Measurements from ENCODE around the gene PLPP4.

The PLPP4 gene

DNA sequence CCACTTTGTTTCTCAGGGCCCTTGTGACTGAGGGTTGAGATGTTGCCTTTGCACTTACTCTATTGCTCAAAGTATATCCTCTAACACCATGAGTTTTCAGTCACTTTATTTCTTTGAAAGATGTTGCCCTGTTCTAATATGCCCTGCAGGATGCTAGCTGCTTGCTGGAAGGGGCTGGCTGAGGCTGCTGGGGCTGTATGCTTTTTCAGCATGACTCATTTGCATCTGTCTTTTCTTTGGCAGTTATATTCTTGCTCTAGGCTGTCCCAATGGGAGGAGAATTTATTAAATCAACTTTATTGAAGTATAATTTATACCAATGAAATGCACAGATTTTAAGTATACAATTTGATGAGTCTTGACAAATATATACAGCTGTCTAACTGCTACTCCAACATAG lies 157.7 kb downstream of the PLPP4 start:
- H3K4me3 ChIP-seq (replicated peaks; ENCODE audit: low read depth, low read length) = no peak overlapping the region
- DNase-seq (ENCODE audit: low read depth) = no peak
- TF ChIP-seq, protein P1, sequence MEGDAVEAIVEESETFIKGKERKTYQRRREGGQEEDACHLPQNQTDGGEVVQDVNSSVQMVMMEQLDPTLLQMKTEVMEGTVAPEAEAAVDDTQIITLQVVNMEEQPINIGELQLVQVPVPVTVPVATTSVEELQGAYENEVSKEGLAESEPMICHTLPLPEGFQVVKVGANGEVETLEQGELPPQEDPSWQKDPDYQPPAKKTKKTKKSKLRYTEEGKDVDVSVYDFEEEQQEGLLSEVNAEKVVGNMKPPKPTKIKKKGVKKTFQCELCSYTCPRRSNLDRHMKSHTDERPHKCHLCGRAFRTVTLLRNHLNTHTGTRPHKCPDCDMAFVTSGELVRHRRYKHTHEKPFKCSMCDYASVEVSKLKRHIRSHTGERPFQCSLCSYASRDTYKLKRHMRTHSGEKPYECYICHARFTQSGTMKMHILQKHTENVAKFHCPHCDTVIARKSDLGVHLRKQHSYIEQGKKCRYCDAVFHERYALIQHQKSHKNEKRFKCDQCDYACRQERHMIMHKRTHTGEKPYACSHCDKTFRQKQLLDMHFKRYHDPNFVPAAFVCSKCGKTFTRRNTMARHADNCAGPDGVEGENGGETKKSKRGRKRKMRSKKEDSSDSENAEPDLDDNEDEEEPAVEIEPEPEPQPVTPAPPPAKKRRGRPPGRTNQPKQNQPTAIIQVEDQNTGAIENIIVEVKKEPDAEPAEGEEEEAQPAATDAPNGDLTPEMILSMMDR (IDR thresholded peaks at IDR 0.05; ENCODE audit: low read length, missing control alignments) = no peak

DNA sequence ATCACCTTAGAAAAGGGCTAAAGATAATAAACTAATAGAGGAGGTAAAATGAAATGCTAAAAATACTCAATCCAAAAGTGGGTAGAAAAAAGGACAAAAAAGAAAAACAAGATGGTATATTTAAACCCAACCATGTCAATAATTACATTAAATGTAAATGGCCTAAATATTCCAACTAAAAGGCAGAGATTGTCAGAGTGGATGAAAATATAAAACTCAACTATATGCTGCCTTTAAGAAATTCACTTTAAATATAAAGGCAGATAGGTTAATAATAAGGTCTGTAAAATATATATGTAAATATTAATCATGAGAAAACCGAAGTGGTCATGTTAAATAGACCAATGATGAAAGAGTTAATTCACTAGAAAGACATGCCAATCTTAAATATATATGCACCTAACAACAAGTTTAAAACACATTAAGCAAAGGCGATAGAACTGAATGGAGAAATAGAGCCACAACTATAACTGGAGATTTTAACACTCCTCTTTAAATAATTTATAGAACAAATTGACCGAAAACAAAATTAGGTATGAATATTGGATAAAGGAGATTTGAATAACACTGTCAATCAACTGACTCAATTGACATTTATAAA lies 159.4 kb downstream of the PLPP4 start:
- TF ChIP-seq, protein P1 (IDR thresholded peaks at IDR 0.05; ENCODE audit: low read length, missing control alignments) = no peak
- DNase-seq (ENCODE audit: low read depth) = no peak
- no peak overlapping the region for H3K4me3 ChIP-seq (replicated peaks; ENCODE audit: low read depth, low read length)

DNA sequence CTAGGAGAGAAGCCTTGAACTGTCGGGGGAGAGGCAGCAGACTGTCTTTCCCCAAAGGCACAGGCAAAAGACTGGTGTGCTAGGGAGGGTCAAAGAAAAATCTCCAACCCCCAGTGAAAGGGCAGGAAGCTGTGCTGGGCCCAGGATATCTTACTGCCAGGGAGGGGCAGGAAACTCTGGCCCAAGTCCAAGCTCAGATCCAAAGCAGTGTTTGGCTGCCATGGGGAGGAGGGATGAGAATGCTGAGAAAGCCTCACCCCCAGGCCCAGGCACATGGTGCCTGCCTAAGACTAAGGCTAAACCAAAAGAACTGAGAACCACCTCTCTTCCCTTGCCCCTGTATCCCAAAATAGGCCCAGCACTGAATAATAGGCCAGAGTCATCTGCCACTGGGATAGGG lies 171.2 kb downstream of the PLPP4 start:
- no peak for DNase-seq (ENCODE audit: low read depth)
- TF ChIP-seq, protein P1 (IDR thresholded peaks at IDR 0.05; ENCODE audit: low read length, missing control alignments) = no peak
- no peak overlapping the region for H3K4me3 ChIP-seq (replicated peaks; ENCODE audit: low read depth, low read length)

DNA sequence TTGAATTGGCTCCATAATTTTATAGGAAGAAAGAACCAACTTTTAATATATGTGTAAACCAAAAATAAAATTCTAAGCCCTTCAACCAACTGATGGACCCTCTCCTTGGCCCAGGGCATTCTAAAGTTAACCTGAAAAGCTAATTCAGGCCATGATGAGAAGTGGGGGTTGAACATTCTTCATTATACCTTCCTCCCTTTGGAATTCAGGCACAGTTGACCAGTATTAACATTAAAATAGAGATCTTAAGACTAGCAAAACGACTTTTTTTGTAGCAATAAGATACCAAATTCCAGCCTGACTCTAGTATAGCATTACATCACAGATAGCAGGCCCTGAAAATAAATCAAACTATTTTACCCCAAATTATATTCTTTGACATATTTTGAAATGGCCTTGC lies 173.2 kb downstream of the PLPP4 start:
- no peak overlapping the region for H3K4me3 ChIP-seq (replicated peaks; ENCODE audit: low read depth, low read length)
- DNase-seq (ENCODE audit: low read depth) = no peak
- TF ChIP-seq, protein P1 (IDR thresholded peaks at IDR 0.05; ENCODE audit: low read length, missing control alignments) = no peak

DNA sequence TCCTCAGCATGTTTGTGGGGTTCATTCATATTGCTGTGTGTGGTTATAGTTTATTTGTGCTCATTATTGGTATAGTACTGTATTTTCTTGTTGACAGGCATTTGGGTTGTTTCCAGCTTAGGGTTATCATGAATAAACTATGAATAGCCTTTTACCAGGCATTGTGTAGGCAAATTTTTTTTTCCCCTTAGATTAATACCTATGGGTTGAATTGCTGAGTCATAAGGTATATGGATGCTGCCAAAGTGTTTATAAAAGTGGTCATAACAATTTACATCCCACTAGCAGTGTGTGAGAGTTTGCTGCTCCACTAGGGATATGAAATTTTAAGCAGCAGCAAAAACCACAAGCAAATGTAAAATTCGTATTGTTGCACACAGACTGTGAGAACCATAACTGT lies 175.0 kb downstream of the PLPP4 start:
- TF ChIP-seq, protein P1 (IDR thresholded peaks at IDR 0.05; ENCODE audit: low read length, missing control alignments) = no peak
- no peak for DNase-seq (ENCODE audit: low read depth)
- H3K4me3 ChIP-seq (replicated peaks; ENCODE audit: low read depth, low read length) = no peak overlapping the region

DNA sequence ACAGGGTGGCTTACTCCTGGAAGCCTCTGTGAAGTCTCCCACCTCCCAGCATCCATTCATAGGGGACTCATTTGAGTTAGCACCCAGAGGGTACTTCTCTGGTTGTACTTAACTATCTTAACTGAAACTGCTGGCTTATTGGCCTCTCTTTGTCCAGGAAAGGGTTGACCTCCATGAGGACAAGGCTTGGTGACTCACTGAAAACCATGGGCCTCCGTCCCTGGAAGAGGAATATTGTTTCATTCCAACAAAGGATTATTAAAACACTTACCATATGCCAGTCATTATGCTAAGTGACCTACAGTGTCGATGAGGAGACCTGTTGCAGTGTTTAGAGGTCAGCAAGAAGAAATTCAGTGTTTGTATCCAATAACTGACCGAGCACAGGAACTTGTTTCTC lies 175.9 kb downstream of the PLPP4 start:
- DNase-seq (ENCODE audit: low read depth) = no peak
- H3K4me3 ChIP-seq (replicated peaks; ENCODE audit: low read depth, low read length) = no peak overlapping the region

DNA sequence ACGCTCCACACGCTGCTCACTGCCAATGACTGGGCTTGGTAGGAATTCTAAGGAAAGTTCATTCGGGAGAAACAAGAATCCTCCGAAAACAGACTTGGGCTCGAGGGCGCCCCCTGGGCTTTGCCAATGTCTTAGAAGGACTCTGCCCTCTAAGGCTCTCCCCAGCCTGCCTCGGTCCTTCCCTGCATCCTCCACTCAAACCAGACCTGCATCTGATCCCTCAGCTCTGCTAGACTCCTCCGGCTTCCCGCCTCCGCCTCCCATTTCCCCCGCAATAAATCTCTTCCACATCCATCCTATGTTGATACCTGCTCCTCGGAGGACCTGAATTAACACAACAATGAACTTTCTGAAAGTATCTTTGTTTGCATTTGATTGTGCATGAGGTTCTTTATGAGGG lies 177.6 kb downstream of the PLPP4 start:
- DNase-seq (ENCODE audit: low read depth) = no peak

More for the DNA sequence above, 175.9 kb downstream of the PLPP4 start:
- TF ChIP-seq, protein P1 (IDR thresholded peaks at IDR 0.05; ENCODE audit: low read length, missing control alignments) = no peak

More for the DNA sequence above, 177.6 kb downstream of the PLPP4 start:
- TF ChIP-seq, protein P1 (IDR thresholded peaks at IDR 0.05; ENCODE audit: low read length, missing control alignments) = no peak
- no peak overlapping the region for H3K4me3 ChIP-seq (replicated peaks; ENCODE audit: low read depth, low read length)
